ENCODE measurements around the gene ATP2C2. TPM values are rescaled to one million over a fixed set of nuclear protein-coding genes. Genes with fewer than 3 reads are reported as not detected.
A peak's percentile ranks its signal among the peaks of the same experiment; 100 is the strongest.

ATP2C2 gene
- total RNA-seq, 1 experiment from 2014 or later = 20.3 TPM

- Histone ChIP-seq H3K9me2 (ENCODE audit: insufficient read depth) (no peaks in the 10 kb centered on the region), H3K27me3 (ENCODE audit: insufficient read depth, low read length) (no peaks in the 10 kb centered on the region), H3K4me1 (ENCODE audit: control insufficient read depth in 1 of 2, insufficient read depth in 2 of 2, low read length in 2 of 2) (peaks cover 23 to 38% of the 10 kb centered on the region in 2 experiments), H3K79me2 (ENCODE audit: insufficient read depth, low read length) (no peaks in the 10 kb centered on the region), H3K4me3 (replicated peaks in 1 of 2; ENCODE audit: low read depth in 1 of 2, low read length in 2 of 2) (no peak overlapping the region), H3K4me2 (ENCODE audit: low read length) (peak overlapping the region; percentile 94; the same call in 1 of the 2 replicates), H4K20me1 (ENCODE audit: insufficient read depth) (no peaks in the 10 kb centered on the region), H2AFZ (ENCODE audit: low read depth, low read length, poor library complexity, severe bottlenecking) (no peak overlapping the region), H3K9ac (ENCODE audit: low read length) (no peak overlapping the region), H3K27ac (ENCODE audit: low read depth, low read length) (no peak overlapping the region), H3K36me3 (ENCODE audit: control insufficient read depth in 1 of 2, insufficient read depth in 2 of 2, low read length in 2 of 2) (no peaks in the 10 kb centered on the region), H3K9me3 (ENCODE audit: control insufficient read depth in 1 of 2, insufficient read depth in 1 of 2, low read depth in 1 of 2, low read length in 2 of 2) (no peaks in the 10 kb centered on the region)
- DNase-seq (ENCODE audit: low read depth, low spot score) (no peak), ATAC-seq (no peak)
- BruUV-seq (replicated peaks) = no TSS peak
- ChIA-PET RAD21 (ENCODE audit: low non-redundant PET in 1 of 2, low total read pairs in 2 of 2, uncharacterized antibody in 2 of 2, unreplicated experiment in 2 of 2) (no interaction called here), POLR2A (interaction anchor here (1.2 kb wide), 1 partner anchor 10 kb away, joined by 3 read pairs; no protein-coding TSS in a partner anchor), CTCF (no interaction called here)
- TF ChIP-seq EGR1 (IDR thresholded peaks at IDR 0.05; ENCODE audit: low read depth) = no peak
- no peak for TF ChIP-seq POLR2AphosphoS5 (IDR thresholded peaks at IDR 0.05; ENCODE audit: low read depth, low read length)
- TF ChIP-seq CBX3 (IDR thresholded peaks at IDR 0.05; ENCODE audit: low read depth) = no peak
- no peak for TF ChIP-seq EZH2 (IDR thresholded peaks at IDR 0.05)
- intact Hi-C loops (cut with micrococcal nuclease) = no loop called here
Measured at GRCh38 chr16:84367297-84367680, 1.0 kb upstream of the ATP2C2 start.

- no peaks in the 10 kb centered on the region for H4K20me1 ChIP-seq (ENCODE audit: insufficient read depth)
- intact Hi-C loops (cut with micrococcal nuclease) = no loop called here
- H3K9ac ChIP-seq (ENCODE audit: low read length) = peak overlapping the region; percentile 59
- peak overlapping the region; percentile 94 for H3K4me2 ChIP-seq (ENCODE audit: low read length)
- peaks cover 23 to 38% of the 10 kb centered on the region in 2 experiments for H3K4me1 ChIP-seq (ENCODE audit: control insufficient read depth in 1 of 2, insufficient read depth in 2 of 2, low read length in 2 of 2)
- no peaks in the 10 kb centered on the region for H3K36me3 ChIP-seq (ENCODE audit: control insufficient read depth in 1 of 2, insufficient read depth in 2 of 2, low read length in 2 of 2)
- no peaks in the 10 kb centered on the region for H3K27me3 ChIP-seq (ENCODE audit: insufficient read depth, low read length)
- H3K9me3 ChIP-seq (ENCODE audit: control insufficient read depth in 1 of 2, insufficient read depth in 1 of 2, low read depth in 1 of 2, low read length in 2 of 2) = no peaks in the 10 kb centered on the region
- DNase-seq (ENCODE audit: low read depth, low spot score) (no peak), ATAC-seq (peak; percentile 55)
- H3K9me2 ChIP-seq (ENCODE audit: insufficient read depth) = no peaks in the 10 kb centered on the region
- peak overlapping the region; percentile 75 to 81 for H3K4me3 ChIP-seq (replicated peaks in 1 of 2; ENCODE audit: low read depth in 1 of 2, low read length in 2 of 2)
- no peaks in the 10 kb centered on the region for H3K79me2 ChIP-seq (ENCODE audit: insufficient read depth, low read length)
- H2AFZ ChIP-seq (ENCODE audit: low read depth, low read length, poor library complexity, severe bottlenecking) = peak overlapping the region; percentile 92
- TF ChIP-seq SRF (IDR thresholded peaks at IDR 0.05; ENCODE audit: low read depth) (no peak), RAD21 (IDR thresholded peaks at IDR 0.05; ENCODE audit: low read depth) (no peak), ELF1 (IDR thresholded peaks at IDR 0.05; ENCODE audit: borderline replicate concordance, low read depth) (no peak), SIN3A (IDR thresholded peaks at IDR 0.05; ENCODE audit: low read depth) (no peak), EZH2phosphoT487 (IDR thresholded peaks at IDR 0.05; ENCODE audit: borderline replicate concordance) (no peak), POLR2AphosphoS5 (IDR thresholded peaks at IDR 0.05; ENCODE audit: low read depth, low read length) (no peak), YY1 (IDR thresholded peaks at IDR 0.05; ENCODE audit: extremely low read depth, insufficient replicate concordance, low read depth, low read length) (no peak), ZNF274 (IDR thresholded peaks at IDR 0.05; ENCODE audit: low read depth, low read length) (no peak), FOSL1 (IDR thresholded peaks at IDR 0.05; ENCODE audit: low read depth) (no peak), TCF7L2 (IDR thresholded peaks at IDR 0.05; ENCODE audit: borderline replicate concordance, extremely low read depth, insufficient read depth, insufficient read length) (no peak), SP1 (IDR thresholded peaks at IDR 0.05; ENCODE audit: low read depth) (no peak), ATF3 (IDR thresholded peaks at IDR 0.05) (no peak), REST (IDR thresholded peaks at IDR 0.05; ENCODE audit: low read depth) (no peak), ZFX (IDR thresholded peaks at IDR 0.05) (no peak)
- H3K27ac ChIP-seq (ENCODE audit: low read depth, low read length) = peak overlapping the region; percentile 22; the same call in 1 of the 2 replicates
- POLR2A ChIA-PET = interaction anchor here (1.2 to 1.8 kb wide), 3 partner anchors 9 to 251 kb away, joined by 3 to 6 read pairs (median 4); partner anchors contain the start of gene MBTPS1
- no TSS peak for BruUV-seq (replicated peaks)
- CTCF ChIA-PET = interaction anchor here (1.9 kb wide), 1 partner anchor 91 kb away, joined by 5 read pairs; no protein-coding TSS in a partner anchor
- RAD21 ChIA-PET (ENCODE audit: low non-redundant PET in 1 of 2, low total read pairs in 2 of 2, uncharacterized antibody in 2 of 2, unreplicated experiment in 2 of 2) = no interaction called here
Measured at GRCh38 chr16:84367750-84368307, 509 bp upstream of the ATP2C2 start.

All from HCT116 (cell line).